ENCODE measurements around the gene GRAMD1B. TPM values are rescaled to one million over a fixed set of nuclear protein-coding genes. Genes with fewer than 3 reads are reported as not detected.

The GRAMD1B gene
- total RNA-seq, 1 donor from 2014 or later = 8.8 TPM

DNA sequence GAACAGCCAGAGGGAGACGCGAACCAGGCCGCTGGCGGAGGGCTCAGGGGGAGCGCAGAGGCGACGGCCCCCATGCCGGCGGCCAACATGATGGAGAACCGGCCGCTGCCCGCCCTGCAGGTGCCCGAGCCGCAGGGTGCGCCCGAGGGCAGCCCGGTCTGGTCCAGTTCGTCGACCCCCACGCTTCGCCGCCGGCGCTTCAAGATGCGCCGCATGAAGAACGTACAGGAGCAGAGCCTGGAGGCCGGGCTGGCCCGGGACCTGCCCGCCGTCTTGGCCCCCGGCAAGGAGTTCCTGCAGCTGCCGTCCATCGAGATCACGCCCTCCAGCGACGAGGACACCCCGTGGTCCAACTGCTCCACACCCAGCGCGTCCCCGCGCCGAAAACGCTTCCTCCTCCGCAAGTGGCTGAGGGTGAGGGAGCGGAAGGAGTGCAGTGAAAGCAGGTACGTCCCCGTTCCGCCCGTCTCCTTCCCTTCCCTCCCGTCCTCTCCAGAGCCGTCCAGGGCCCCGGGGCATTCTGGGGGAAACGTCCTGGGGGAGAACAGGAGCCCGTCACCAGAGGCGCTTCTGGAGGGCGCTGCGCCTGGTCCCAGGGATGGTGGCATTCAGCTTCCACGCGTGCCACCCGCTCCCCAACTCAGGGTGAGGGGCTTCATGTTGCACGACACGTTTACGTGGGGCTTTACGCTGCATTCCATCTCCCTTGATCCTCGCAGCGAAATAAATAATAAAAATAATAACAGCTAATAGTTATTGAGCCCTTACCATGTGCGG, 840 bp downstream of the GRAMD1B start:
- TF ChIP-seq CTCF (IDR thresholded peaks at IDR 0.05; ENCODE audit: insufficient read depth, low read length, poor library complexity, severe bottlenecking) = no peak
- no peak for DNase-seq (ENCODE audit: low read depth)
- peaks cover 9% of the 10 kb centered on the region for H3K27me3 ChIP-seq (ENCODE audit: control insufficient read depth, insufficient read depth, low read length)
- H3K36me3 ChIP-seq (ENCODE audit: control insufficient read depth, insufficient read depth, low read length) = no peaks in the 10 kb centered on the region
- H3K4me3 ChIP-seq (ENCODE audit: low read depth, low read length) = peak overlapping the region; percentile 64

DNA sequence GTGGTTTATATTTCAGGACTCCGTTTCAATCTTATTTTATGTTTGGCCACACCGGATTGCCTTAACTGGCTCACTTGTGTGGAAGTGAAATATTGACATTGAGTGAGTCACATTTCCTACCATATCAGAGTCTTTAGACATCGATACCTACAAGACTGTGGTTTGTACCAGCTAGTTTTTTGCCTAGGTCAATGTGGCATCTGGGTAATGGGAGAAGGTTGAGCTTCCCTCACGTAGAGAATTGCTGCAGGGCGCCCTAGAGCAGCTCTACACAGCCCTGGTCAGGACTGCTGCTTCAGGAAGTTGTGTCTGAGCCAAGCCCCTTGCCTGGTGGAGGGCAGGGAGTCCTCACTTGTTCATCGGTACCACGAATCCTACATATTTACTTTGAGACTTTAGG, 1.6 kb downstream of the GRAMD1B start:
- Histone ChIP-seq H3K27me3 (ENCODE audit: control insufficient read depth, insufficient read depth, low read length) (peaks cover 9% of the 10 kb centered on the region), H3K4me3 (ENCODE audit: low read depth, low read length) (no peak overlapping the region), H3K36me3 (ENCODE audit: control insufficient read depth, insufficient read depth, low read length) (no peaks in the 10 kb centered on the region)
- DNase-seq (ENCODE audit: low read depth) = no peak
- no peak for TF ChIP-seq CTCF (IDR thresholded peaks at IDR 0.05; ENCODE audit: insufficient read depth, low read length, poor library complexity, severe bottlenecking)

- no peaks in the 10 kb centered on the region for H3K36me3 ChIP-seq (ENCODE audit: control insufficient read depth, insufficient read depth, low read length)
- no peak for DNase-seq (ENCODE audit: low read depth)
- no peak for TF ChIP-seq CTCF (IDR thresholded peaks at IDR 0.05; ENCODE audit: insufficient read depth, low read length, poor library complexity, severe bottlenecking)
- no peak overlapping the region for H3K4me3 ChIP-seq (ENCODE audit: low read depth, low read length)
- H3K27me3 ChIP-seq (ENCODE audit: control insufficient read depth, insufficient read depth, low read length) = peaks cover 5% of the 10 kb centered on the region
These were observed 4.2 kb downstream of the GRAMD1B start for GRCh38 chr11:123434262-123434661.

GRCh38 chr11:123434911-123435310, 4.8 kb downstream of the GRAMD1B start:
- no peak for TF ChIP-seq CTCF (IDR thresholded peaks at IDR 0.05; ENCODE audit: insufficient read depth, low read length, poor library complexity, severe bottlenecking)
- Histone ChIP-seq H3K4me3 (ENCODE audit: low read depth, low read length) (no peak overlapping the region), H3K27me3 (ENCODE audit: control insufficient read depth, insufficient read depth, low read length) (peaks cover 5% of the 10 kb centered on the region), H3K36me3 (ENCODE audit: control insufficient read depth, insufficient read depth, low read length) (no peaks in the 10 kb centered on the region)
- no peak for DNase-seq (ENCODE audit: low read depth)

GRCh38 chr11:123437236-123437979, 7.3 kb downstream of the GRAMD1B start:
- TF ChIP-seq CTCF (IDR thresholded peaks at IDR 0.05; ENCODE audit: insufficient read depth, low read length, poor library complexity, severe bottlenecking) = no peak
- Histone ChIP-seq H3K27me3 (ENCODE audit: control insufficient read depth, insufficient read depth, low read length) (no peaks in the 10 kb centered on the region), H3K4me3 (ENCODE audit: low read depth, low read length) (no peak overlapping the region), H3K36me3 (ENCODE audit: control insufficient read depth, insufficient read depth, low read length) (no peaks in the 10 kb centered on the region)
- DNase-seq (ENCODE audit: low read depth) = no peak
